HepG2 (cell line): ENCODE measurements around the gene TM9SF3. TPM values are rescaled to one million over a fixed set of nuclear protein-coding genes. Genes with fewer than 3 reads are reported as not detected.
A peak's percentile ranks its signal among the peaks of the same experiment; 100 is the strongest.

Experiments used
- AFF4 ChIP-seq: sonication (generic); formaldehyde crosslinking; IDR thresholded peaks from 2 replicates; pipeline ENCODE4 v1.4.0; 2020; ENCODE audit warnings: missing genetic modification reagents
- BHLHE40 ChIP-seq: IDR thresholded peaks from 2 replicates; pipeline ENCODE4 v1.6.1; 2011; ENCODE audit warnings: low read length, improper control_type of control experiment
- CHD4 ChIP-seq: fragments of 200-600 bp; sonication (generic); IDR thresholded peaks from 2 replicates; pipeline ENCODE4 v1.7.0; 2017; ENCODE audit warnings: mild to moderate bottlenecking, low read length, borderline replicate concordance
- ELF1 ChIP-seq: sonication (generic); formaldehyde crosslinking; IDR thresholded peaks from 2 replicates; pipeline ENCODE4 v1.4.0; 2020; ENCODE audit warnings: missing genetic modification reagents
- HMGXB4 ChIP-seq, 2 experiments: sonication (generic) in 1 of 2; formaldehyde crosslinking in 1 of 2; IDR thresholded peaks; 2 replicates each; pipeline versions ENCODE4 v1.4.0 to v1.6.1; 2018 to 2020; ENCODE audit warnings: missing genetic modification reagents in 2 of 2, borderline replicate concordance in 1 of 2, low read depth in 1 of 2, mild to moderate bottlenecking in 1 of 2, missing biosample characterization in 1 of 2
- MLXIP ChIP-seq: sonication (generic); formaldehyde crosslinking; IDR thresholded peaks from 2 replicates; pipeline ENCODE4 v1.9.0; 2021; ENCODE audit warnings: missing genetic modification reagents, borderline replicate concordance
- NFE2 ChIP-seq: sonication (generic); formaldehyde crosslinking; IDR thresholded peaks from 2 replicates; pipeline ENCODE4 v1.4.0; 2020; ENCODE audit warnings: missing genetic modification reagents
- POLR2G ChIP-seq: fragments of 200-400 bp; formaldehyde crosslinking; IDR thresholded peaks from 2 replicates; pipeline ENCODE4 v1.6.1; 2018; ENCODE audit warnings: mild to moderate bottlenecking, low read depth, low read length, moderate library complexity
- RARA ChIP-seq: IDR thresholded peaks from 2 replicates; pipeline ENCODE4 v1.6.1; 2016; ENCODE audit warnings: missing genetic modification reagents, missing compliant biosample characterization
- RBM22 ChIP-seq: fragments of 200-400 bp; formaldehyde crosslinking; optimal IDR thresholded peaks from 2 replicates; pipeline ENCODE3; 2017; ENCODE audit warnings: mild to moderate bottlenecking, low read length, moderate library complexity
- TOPORS ChIP-seq: sonication (generic); formaldehyde crosslinking; IDR thresholded peaks from 2 replicates; pipeline ENCODE4 v1.8.0; 2023; ENCODE audit warnings: mild to moderate bottlenecking, missing genetic modification reagents
- YEATS4 ChIP-seq: sonication (generic); formaldehyde crosslinking; IDR thresholded peaks from 2 replicates; pipeline ENCODE4 v1.4.0; 2020; ENCODE audit warnings: missing genetic modification reagents, borderline replicate concordance
- ZEB1 ChIP-seq: IDR thresholded peaks from 2 replicates; pipeline ENCODE4 v1.6.1; 2012; ENCODE audit warnings: mild to moderate bottlenecking, low read depth, inconsistent platforms; ENCODE audit not compliant: insufficient replicate concordance
- ZMYM3 ChIP-seq: sonication (generic); formaldehyde crosslinking; IDR thresholded peaks from 2 replicates; pipeline ENCODE4 v1.5.1; 2020; ENCODE audit warnings: mild to moderate bottlenecking, missing genetic modification reagents
- ZNF333 ChIP-seq: sonication (generic); formaldehyde crosslinking; IDR thresholded peaks from 2 replicates; pipeline ENCODE4 v1.4.0; 2020; ENCODE audit warnings: mild to moderate bottlenecking, missing genetic modification reagents, borderline replicate concordance
- ZSCAN21 ChIP-seq: sonication (generic); formaldehyde crosslinking; IDR thresholded peaks from 2 replicates; pipeline ENCODE4 v1.8.0; 2022; ENCODE audit warnings: mild to moderate bottlenecking, missing genetic modification reagents, moderate library complexity, borderline replicate concordance
- polyA plus RNA-seq, 8 experiments: library from polyadenylated mRNA; depleted of rRNA in 3 of 8; stranded (reverse) in 7 of 8; unstranded in 1 of 8; fragments of >200 nt; fragmentation: Illumina TruSeq in 4 of 8; extraction: Trizol in 4 of 8; gene quantifications; 2 replicates each; pipeline versions ENCODE4 v1.2.1 to v1.2.3, GENCODE V29; 2011 to 2016; ENCODE audit warnings: low read depth in 4 of 8, missing spikeins in 1 of 8, mixed read lengths in 1 of 8; ENCODE audit not compliant: insufficient read depth in 1 of 8
- total RNA-seq, 5 experiments: library from RNA; depleted of rRNA; stranded (reverse); fragments of >200 nt; fragmentation: Illumina TruSeq; extraction: Trizol; gene quantifications; 2 replicates each; pipeline ENCODE4 v1.2.3, GENCODE V29; 2016; ENCODE audit warnings: low read depth in 1 of 5
- TF ChIP-seq, protein P1 (sequence below): sonication (generic); formaldehyde crosslinking; IDR thresholded peaks from 2 replicates; pipeline ENCODE4 v1.5.0; 2020; ENCODE audit warnings: missing genetic modification reagents
- TF ChIP-seq, protein P2 (sequence below): sonication (generic); formaldehyde crosslinking; IDR thresholded peaks from 2 replicates; pipeline ENCODE4 v1.8.0; 2022; ENCODE audit warnings: missing genetic modification reagents, low read depth, mild to moderate bottlenecking, borderline replicate concordance

The TM9SF3 gene
- total and polyA plus RNA-seq, 2 of the 13 experiments (the other 11 are each of a cell fraction or from before 2014, with no cell fraction given): 43.8 to 120 TPM

DNA sequence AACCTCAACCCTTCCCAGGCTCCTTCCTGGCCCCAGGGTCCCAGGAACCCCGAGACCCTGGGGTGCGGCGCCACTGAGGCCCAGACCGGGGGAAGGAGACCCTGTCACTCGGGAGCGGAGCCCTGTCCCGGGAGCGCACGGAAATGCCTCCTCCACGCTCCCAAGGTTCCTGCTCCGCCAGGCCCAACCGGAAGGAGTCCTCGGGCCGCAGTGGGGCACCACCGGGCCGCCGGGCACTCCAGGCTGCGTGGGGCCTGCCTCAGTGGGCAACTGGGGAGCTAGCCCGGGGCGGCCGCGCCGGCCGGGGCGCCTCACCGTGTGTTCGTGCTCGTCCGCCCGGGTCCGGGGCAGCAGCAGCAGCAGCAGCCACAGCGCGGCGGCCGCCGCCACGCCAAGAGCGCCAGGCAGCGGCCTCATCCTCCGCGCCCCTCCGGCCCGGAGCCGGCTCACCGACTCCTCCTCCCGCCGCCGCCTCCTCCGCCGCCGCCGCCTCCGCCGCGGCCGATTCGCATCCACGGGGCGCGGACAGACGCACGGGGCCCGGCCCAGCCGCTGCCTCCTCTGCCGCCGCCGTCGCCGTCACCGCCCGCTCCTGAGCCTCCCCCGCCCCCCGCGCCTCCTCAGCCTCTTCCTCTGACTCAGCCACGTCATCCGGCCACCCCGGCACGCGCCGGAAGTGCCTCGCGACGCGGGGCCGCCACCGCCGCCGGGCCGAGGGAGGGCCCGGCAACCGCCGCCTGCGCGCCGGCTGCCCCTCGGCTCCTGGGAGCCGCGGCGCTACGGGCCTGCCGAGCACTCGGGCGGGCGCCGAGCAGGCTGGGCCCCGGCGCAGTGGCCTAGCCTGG lies at the start of gene TM9SF3 (continued):
- no peak for TF ChIP-seq RBM22
- TF ChIP-seq, protein P1, sequence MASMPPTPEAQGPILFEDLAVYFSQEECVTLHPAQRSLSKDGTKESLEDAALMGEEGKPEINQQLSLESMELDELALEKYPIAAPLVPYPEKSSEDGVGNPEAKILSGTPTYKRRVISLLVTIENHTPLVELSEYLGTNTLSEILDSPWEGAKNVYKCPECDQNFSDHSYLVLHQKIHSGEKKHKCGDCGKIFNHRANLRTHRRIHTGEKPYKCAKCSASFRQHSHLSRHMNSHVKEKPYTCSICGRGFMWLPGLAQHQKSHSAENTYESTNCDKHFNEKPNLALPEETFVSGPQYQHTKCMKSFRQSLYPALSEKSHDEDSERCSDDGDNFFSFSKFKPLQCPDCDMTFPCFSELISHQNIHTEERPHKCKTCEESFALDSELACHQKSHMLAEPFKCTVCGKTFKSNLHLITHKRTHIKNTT (CRISPR knock-in tag): no peak
- TF ChIP-seq AFF4 (CRISPR knock-in tag): 0 out of 2 replicates have a peak, but pooled peaks have one; percentile 42
- no peak for TF ChIP-seq ZNF333 (CRISPR knock-in tag)
- TF ChIP-seq ZEB1: no peak
- TF ChIP-seq NFE2 (CRISPR knock-in tag): no peak
- TF ChIP-seq, protein P2, sequence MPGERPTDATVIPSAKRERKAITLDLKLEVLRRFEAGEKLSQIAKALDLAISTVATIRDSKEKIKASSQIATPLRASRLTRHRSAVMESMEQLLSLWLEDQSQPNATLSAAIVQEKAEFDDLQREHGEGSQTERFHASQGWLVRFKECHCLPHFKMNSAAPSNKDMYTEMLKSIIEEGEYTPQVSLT (CRISPR knock-in tag): no peak
- TF ChIP-seq MLXIP: 0 out of 2 replicates have a peak, but pooled peaks have one; percentile 36
- no peak for TF ChIP-seq ZMYM3 (CRISPR knock-in tag)
- TF ChIP-seq BHLHE40: peak; percentile 77
- peak; percentile 64; the same call in 1 of the 2 replicates for TF ChIP-seq POLR2G
- peak; percentile 61 for TF ChIP-seq YEATS4 (CRISPR knock-in tag)
- TF ChIP-seq TOPORS (CRISPR knock-in tag): peak; percentile 24
- peak; percentile 1 to 83; a peak in 3 of 4 replicates for TF ChIP-seq HMGXB4 (CRISPR knock-in tag; IDR thresholded peaks at IDR 0.05; ENCODE audit: borderline replicate concordance in 1 of 2, low read depth in 1 of 2)
- TF ChIP-seq CHD4: no peak
- TF ChIP-seq ELF1: peak; percentile 70
- peak; percentile 43; the same call in 1 of the 2 replicates for TF ChIP-seq RARA (CRISPR knock-in tag)
- TF ChIP-seq ZSCAN21 (CRISPR knock-in tag): peak; percentile 52; the same call in 1 of the 2 replicates
